ENCODE data around the gene PLEKHG3.

Gene PLEKHG3

DNA sequence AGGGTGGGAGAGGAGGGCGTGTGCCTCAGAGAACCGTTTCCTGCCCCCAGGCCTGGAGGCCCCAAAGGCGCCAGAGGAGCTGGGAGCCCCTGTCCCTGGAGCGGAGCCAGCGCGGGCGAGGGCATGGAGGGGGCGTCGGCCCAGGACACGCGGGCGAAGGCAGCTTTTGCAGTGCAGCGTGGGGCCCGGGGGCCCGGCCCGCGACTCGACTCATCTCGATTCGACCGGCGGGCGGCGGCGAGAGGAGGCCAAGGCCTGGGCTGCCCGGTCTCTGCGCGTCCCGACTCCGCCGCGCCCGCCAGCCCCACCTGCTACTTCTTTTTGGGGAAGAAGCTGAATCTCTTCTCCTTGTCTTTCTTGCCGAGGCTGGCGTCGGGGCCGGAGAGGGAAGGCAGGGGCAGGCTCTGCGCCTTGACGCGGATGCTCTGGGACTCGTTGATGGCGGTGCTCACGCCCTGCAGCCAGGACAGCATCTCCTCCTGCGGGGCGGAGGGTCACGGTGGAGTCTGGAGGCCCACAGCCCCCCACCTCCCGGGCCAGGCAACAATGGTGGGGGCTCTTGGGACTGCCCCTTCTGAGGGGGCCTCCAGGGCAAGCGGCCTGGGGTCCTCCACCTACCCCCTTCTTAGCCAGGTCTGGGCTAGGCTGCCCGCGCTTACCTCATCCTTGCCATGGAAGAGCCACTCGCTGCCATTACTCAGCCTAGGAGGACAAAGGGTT, 44.9 kb downstream of the PLEKHG3 start:
- no peak for DNase-seq

DNA sequence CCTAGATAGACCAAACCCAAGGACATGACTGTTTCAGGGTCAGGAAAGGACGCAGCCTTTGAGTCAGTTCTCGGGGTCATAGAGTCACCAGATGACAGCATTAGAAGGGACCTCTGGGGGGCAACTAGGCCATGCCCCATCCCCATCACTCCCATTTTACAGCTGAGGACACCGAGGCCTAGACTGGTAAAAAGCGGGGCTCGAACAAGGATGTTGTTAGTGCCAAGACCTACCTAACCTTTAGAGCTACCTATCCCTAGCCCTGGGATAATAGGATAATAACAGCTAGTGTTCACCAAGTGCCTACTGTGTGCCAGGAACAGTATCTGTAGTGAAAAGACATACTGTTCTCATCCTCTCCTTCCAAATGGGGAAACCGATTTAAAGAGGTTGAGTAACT, 48.7 kb downstream of the PLEKHG3 start:
- no peak for DNase-seq

DNA sequence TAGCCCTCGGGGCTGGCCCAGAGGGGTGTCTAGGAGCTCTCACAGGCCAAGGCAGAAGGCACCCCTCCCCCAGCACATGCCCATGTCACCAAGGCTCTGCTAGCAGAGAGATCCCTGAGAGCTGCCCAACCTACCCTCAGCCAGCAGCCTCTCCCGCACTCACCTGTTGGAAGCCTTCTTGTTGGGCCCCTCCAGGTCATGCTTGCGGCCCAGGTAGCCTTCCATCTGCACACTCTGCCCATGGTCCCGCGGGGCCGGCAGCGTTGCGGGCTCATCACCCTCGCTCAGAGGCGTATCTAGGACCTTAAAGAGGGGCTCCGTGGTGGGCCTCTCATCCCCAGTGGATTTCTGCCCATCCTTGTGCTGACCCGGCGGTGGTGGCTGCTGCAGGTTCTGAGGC, 49.1 kb downstream of the PLEKHG3 start:
- DNase-seq, result no peak

DNA sequence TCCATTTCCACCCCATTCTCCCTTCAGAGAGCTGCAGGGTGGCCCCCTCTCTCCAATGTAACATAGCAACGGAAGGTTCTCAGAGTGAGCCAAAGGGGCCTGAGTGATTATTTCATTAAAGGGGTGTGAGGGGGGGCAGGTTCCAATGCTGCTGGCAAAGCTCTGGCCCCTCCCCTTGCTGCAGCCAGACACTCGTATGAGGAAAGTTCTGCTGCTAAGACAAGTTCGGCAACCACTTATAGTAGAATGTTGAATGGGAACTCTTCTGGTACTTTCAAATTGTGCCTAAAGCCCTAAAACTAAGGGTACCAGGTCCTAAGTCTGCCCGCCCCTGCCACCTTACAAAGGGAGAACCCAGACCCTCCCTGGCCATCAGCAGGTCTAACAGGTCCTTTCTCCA, 49.8 kb downstream of the PLEKHG3 start:
- DNase-seq, result no peak

DNA sequence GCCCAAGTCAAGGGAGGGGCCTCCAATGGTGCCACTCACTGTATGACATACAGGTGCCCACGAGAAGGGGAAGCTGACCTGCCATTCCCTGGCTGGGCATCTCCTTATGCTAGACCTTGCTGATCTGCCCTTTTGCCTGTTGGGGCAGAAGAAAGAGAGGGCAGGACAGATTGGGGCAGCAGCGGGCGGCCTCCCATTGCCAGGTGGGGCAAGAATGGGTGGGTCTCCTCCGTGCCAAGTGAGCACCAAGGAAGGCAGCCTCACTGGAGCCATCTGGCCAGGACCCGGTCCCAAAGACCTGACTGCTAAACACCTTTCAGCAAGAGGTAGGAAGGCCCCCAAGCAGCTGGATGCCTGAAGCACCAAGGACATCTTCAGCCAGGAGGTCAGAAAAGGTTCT, 50.5 kb downstream of the PLEKHG3 start:
- no peak for DNase-seq

DNA sequence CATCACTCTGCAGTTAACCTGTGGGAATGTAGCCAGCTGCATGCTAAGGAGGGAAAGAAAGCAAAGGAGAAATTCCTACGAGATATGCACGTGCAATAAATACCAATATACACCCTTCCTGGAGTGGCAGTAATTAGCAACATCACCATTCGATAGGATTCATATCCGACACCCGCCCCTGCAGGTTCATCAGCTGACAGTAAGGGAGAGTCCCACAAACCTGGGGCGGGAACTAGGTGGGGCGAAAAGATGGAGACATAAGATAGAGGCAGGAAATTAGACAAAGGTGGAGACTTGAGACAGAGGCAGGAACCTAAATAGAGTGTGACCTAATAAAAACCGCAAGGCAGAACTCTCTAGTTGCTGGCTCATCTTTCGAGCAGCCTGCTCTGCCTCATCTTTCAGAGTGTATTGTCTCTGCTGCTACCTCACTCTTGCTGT, 51.6 kb downstream of the PLEKHG3 start:
- DNase-seq, result no peak

DNA sequence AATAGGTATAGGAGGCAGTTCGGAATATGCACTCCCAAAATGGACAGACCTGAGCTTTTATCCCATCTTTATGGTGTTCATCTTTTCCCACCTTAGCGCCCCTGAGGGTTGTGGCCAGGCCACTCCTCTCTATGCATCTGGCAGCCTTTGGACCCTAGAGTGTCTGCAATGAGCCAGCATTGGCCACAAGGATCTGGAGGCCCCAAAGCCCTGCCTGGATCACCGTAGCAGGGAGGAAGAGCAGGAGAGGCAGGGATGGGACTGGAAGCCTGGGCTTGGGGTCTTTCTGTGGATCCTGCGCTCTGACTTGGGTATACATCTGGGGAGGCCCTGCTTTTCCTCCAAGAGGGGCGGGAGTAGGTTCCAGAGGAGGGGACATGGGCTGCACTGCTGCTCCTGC, 52.5 kb downstream of the PLEKHG3 start:
- DNase-seq, result no peak

DNA sequence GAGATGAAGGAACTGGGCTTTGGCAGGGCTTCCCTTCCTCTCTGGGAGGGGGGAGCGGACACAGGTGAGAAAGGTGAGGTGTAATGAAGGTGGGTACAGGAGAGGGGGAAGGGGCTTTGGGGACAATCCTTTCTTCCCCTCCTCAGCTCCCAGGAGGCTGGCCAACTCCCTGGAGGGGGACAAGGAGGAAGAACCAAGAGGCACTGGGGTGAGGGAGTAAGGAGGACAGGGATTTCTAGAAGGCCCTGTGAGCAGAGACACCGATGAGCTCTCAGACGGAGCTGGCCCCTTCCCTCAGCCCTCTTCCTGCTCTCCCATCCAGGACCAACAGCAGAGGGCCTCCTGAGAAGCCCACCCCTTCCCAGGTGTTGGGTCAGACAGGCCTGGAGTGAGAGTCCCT, 53.4 kb downstream of the PLEKHG3 start:
- no peak for DNase-seq

DNA sequence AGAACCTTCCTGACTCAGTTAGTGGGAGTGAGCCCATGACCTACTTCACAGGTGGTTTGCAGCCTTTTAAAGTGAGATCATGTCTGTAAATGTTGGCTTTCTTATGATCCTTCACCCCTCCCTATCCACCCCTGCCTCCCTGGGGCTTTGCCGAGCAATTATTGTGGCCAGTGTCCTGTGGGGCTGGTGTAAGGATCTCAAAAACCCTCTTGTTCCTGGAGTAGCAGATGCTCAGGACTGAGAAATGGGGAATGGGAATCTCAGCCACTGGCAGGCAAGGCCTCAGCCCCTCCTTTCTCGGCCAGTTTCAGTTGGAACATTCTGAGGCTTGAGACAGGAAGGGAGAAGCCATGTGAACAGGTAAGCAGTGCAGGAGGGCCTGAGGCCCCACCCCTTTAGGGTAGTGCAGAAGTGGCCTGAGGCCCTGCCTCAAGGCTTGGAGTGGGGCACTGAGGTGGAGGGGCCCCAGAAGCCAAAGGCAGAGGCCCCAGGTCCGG, 53.8 kb downstream of the PLEKHG3 start:
- no peak for DNase-seq

DNA sequence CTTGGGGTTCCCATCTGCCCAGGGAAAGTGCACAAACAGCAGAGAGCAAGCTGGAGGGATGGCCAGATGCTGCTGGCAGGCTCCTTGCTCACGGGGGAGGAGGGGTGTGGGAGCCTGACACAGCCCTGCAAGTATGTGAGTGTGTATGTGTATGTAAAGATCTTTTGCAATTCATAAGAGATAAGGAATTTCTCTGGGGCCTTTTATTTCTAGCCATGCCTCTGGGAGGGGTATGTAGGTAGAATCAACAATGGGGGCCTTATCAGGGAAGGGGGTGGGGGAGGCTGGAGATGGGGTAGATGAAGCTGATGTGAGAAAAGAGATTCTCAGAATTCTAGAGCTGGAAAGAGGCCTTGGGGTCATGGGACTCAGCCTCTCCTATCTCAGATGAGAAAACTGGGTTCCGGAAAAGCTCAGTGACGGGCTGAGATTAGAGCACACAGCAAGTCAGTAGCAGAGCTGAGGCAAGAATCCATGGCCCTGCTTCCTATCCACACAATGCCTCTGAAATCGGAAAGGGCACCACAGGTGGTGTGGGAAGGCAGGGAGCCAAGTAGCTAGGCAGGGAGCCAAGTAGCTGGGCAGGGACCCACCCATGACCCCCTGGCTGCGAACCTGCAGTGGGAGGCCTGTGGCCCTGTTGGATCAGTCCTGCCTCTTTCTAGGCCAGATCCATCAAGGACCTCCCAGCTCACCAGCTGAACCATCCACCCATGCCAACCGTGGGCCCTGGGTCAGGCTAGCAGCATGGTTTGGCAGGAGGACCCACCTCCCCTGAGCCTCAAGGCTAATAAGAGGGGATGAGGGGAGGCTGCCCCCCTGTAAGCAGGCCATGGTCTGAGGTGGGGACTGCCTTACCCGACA, 54.7 kb downstream of the PLEKHG3 start:
- peak; percentile 76 for DNase-seq

DNA sequence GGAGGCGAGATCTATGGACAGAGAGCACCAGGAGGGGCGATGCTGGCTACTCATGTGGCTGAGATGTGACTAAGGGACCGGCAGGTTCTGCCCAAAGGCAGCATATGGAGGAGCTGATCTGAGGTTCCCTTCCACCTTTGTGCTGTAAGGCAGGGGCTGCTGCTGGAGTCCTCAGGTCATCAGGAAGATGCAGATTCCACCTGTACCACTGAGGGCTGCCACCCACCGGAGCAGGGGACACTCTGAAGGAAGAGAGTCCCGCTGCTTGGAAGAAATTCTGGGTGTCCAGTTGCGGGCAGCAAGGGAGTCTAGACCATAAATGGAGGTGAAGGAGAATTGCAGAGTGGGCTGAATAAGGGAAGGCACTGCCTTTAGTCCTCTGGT, 55.3 kb downstream of the PLEKHG3 start:
- no peak for DNase-seq

DNA sequence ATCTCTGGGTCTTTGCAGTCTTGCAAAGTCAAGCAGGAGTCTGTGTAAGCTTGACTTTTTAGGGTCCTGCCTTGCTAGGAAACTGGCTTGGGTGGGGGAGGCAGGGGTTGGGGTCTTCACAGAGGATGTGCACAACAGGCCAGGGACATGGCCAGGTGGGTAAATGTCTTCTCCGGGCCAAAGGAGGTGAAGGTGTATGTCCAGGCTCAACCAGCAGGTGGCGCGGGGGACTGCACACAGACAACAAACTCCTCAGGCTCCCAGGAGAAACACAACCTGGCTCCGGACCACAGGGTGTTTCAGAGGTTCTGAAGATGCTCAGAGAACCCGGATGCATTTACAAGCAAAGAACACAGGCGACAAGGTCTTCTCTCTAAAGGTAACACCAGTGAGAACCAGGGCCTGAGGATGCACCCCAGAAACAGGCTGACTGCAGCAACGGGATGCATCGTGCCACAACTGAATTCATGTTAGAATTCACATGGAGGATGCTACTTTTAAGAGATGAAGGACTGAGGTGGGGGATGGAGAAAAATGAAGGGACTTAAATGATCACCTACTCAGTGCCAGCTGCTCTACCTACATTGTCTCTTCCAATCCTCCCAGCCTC, 56.0 kb downstream of the PLEKHG3 start:
- no peak for DNase-seq

DNA sequence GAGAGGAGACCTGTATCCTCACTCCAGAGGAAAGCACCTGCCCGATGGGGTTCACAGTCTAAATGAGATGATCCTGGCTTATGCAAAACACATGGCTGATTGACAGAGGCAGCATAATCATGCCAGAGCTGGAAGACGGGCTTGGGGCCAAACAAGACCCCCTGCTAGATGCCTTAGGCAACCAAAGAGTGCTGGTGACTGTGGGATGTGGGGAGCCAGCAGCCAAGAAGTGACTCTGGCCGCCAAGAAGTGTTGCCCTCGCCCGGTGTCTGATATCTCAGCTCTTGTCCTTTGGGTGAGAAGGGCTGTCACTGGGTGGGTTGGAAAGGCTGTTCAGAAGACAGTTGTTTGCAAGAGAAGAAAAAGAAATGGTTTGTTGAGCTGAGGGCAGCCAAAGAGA, 56.7 kb downstream of the PLEKHG3 start:
- DNase-seq, result no peak

DNA sequence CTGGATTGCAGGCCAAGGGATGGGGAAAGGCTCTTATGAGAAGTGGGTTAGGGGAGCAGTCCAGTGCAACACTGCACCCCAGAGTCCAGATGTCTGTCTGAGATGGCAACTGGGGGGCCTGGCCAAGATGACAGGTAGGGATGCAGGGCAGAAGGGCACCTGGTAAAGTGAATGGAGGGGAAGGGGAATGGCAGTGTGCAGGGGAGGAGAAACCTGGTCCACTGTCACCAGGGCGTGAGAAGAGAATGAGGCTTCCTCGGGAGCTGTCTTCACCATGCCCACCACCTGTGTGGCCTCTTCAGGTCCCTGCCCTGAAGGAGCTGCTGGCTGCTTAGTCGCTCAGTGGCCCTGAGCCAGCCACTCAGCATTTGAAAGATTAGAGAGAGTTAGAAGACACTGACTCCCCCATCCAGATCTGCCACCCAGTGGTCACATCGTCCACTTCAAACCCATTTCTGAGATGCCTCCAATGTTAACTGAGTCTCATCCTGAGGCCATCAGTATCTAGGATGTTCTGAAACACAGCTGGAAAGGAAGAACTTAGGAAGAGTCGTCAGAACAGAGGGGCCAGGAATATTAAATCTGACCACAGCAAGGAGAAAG, 57.3 kb downstream of the PLEKHG3 start:
- DNase-seq, result no peak

DNA sequence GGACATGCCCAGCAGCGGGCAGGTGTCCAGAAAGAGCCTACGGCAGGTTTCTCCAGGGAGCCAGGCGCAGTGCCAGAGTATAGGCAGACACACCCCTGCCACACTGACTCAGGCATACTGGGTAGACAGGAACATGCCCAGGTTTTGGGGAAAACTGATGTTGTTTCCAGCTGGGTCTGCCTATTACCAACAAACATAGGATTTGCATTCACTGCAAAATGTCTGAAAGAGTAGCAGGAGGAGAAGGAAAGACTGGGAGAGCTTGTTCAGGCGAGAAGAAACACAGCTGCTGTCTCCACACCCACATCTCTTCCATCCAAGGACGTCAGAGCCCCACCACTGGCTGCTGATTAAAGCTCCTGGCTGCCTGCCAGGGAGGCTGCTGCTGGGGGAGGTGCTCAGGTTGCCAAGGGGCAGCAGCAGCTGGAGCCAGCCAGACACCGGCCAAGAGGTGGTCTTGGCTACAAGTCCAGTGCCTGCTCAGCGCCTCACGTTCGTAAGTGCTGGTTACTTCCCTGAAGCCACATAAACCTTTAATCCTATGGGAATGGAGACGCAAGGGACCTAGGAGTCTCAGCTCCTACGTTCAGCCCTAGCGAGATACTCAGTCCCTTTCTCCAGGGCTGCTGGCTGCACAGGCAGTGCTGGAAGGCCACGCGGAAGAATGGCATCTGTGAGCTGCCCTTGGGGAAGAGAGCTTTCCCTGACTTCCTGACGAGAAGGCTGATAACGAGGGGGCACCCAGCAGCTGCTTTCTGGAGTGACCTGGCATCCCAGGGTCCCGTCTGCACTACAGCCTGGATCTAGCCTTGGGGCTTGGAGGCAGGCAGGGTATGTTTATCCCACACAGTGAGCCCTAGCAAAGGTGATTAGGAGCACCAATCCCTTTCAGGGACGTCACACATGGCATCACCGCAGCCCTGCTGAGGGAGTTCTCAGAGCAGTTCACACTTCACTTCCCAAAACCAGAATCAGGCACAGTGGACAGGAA, 58.1 kb downstream of the PLEKHG3 start:
- DNase-seq, result peak; percentile 90

DNA sequence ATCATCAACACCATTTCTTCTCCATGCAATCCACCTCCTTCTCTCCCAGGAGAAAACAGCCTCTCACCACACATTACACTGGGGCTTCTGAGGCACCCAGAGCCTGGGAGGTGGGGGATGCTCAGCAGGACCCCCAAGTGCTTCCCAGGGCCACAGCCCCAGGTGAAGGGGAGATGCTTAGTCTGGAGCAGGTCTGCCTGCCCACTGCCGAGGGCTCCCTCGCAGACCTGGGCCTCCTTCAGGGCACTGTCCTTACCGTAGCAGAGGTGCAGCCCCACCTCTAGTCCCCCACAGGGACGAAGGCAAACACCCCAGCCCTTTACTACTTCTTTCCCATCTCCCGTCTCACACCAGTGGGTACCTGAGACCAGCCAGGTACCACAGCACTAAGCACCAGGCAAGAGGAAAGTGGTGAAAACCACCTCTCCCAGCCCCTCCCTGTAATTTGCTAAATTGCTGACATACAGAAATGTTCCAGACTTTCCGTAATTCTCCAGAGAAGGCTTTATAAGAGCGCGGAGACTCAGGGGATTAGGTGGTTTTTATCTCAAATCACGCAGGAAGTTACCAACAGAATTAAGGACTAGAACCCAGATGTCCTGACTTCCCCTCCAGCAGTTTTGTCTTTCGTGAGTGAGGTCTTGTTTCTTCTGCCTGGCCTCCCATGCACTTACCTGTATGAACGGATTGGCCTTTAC, 59.0 kb downstream of the PLEKHG3 start:
- DNase-seq, result no peak

DNA sequence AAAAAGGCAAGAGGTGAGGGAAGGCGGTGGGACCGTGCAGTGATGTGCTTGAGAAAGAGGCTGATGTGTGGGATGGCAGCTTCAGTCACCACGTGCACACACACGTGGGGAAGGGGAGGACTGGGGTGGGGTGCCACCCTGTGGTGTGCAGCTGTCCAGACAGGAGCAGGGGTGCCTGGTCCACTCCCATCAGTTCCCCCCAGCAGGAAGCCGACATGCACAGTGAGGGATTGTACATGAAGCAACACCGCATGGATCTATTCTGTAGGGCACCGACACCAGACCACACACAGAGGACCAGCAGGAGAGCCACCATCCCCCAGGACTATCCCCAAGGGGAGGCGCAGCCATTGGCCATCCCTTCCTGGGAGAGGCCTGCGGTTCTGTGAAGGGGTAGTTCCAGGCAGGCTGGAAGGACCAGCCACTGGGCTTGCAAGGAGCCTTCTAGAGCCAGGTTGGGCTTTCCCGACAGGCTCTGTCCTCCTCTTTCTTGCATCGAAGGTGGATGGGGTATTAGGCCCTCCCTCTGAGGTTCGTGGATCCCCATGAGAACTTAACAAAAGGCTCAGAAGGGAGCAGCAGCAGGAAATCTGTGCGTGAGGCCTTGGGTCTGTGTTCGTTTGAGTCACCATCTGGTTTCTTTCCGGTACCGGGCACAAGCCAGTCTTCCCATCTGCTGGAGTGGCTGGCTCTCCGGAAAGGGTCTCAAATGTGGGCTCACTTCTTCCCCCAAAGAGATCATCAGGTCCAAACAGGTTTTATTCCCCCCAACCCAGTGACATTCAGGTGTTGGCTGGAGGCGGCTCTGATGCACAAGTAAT, 59.8 kb downstream of the PLEKHG3 start:
- no peak for DNase-seq

DNA sequence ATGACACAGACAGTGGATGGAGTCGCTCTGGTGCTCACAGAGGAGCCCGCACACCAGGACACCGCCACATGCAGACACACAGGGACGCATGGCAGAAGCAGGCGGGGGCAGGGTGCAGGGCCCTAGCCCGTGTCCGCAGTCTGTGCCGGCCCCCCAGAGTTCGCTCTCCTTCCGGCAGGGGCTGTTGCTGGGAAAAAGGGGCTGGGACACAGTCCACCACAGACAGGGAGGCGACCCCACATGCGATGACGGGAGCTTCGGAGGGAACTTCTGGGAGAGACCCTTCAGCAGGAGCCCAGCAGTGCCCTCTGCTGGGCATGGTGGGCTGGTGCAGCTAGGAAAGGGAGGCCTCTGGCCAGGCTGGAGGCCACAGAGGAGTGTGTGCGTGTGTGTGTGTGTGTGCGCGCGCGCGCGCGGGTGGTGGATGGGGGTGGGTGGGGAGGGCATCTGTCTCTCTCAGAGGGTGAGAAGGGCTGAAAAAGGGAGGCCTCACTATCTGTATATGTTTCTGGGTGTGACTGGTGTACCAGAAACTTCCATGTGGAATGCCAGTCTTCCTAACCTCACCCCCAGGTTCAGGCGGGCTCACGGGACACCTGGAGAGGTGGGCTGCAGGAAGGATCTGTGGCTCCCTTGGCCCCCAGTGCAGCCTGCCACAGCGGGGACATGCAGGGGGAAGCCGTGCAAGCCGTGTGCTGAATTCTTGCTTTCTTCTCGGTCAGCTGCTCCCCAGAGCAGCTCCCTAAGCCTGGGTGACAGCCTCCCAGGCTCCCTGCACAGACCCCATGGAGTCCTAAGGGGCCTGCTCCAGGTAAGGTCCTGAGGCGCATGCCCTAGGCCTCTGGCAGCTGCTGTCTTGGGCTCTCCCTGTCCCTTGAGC, 60.7 kb downstream of the PLEKHG3 start:
- DNase-seq, result peak; percentile 88

DNA sequence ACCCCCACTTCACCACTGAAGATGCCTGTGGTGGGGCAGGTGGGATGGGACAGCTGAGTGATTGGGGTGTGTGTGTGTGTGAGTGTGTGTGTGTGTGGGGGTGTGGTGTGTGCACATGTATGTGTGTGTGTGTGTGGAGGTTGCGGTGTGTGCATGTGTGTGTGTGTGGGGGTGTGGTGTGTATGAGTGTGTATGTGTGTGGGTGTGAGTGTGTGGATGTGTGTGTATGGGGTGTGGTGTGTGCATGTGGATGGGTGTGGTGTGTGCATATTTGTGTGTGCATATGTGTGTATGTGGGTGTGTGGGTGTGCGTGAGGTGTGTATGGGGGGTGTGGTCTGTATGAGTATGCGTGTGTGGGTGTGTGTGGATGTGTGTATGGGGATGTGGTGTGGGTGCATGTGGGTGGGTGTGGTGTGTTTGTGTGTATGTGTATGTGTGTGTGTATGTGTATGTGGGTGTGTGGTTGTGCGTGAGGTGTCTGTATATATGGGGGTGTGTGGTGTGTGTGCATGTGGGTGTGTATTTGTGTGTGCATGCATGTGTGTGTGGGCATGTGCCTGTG, 61.6 kb downstream of the PLEKHG3 start:
- no peak for DNase-seq
